ENCODE results near the gene ALPL.

GRCh38 chr1:21621051-21621450 is 111.8 kb downstream of the ALPL start:
- TF ChIP-seq, protein P1, sequence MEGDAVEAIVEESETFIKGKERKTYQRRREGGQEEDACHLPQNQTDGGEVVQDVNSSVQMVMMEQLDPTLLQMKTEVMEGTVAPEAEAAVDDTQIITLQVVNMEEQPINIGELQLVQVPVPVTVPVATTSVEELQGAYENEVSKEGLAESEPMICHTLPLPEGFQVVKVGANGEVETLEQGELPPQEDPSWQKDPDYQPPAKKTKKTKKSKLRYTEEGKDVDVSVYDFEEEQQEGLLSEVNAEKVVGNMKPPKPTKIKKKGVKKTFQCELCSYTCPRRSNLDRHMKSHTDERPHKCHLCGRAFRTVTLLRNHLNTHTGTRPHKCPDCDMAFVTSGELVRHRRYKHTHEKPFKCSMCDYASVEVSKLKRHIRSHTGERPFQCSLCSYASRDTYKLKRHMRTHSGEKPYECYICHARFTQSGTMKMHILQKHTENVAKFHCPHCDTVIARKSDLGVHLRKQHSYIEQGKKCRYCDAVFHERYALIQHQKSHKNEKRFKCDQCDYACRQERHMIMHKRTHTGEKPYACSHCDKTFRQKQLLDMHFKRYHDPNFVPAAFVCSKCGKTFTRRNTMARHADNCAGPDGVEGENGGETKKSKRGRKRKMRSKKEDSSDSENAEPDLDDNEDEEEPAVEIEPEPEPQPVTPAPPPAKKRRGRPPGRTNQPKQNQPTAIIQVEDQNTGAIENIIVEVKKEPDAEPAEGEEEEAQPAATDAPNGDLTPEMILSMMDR (IDR thresholded peaks at IDR 0.05; ENCODE audit: insufficient read depth, low read length, poor library complexity, severe bottlenecking): no peak
- TF ChIP-seq EZH2phosphoT487 (conservative IDR thresholded peaks at IDR 0.05; ENCODE audit: low read length): no peak
